ENCODE measurements around the gene PGA5.

Gene PGA5

DNA sequence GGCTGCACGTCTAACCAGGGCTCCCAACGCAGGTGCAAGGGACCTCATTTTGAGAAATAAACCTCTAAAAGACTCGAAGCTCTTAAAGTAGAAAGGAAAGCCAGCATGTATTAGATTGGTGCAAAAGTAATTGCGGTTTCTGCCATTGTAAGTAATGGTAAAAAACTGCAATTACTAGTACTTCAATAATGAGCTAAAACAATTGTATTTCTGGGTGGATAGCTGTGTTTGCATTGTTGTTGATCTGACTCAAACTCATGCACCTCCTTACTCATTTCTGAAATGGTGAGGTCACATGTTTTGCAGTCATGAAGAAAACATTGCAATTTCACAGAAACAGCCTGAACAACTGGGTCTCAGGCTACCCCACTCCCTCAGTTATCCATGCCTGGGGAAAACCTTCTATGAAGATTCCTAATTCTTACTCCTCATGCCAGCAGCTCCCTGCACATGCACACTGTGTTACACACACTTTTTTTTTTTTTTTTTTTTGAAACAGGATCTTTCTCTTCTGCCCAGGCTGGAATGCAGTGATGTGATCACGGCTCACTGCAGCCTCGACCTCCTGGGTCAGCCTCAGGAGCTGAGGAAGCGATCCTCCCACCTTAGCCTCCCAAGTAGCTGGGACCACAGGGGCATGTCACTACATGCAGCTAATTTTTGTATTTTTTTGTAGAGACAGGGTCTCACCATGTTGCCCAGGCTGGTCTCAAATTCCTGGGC is 29.5 kb downstream of the PGA5 start:
- no peak for DNase-seq

- DNase-seq, result no peak
These were observed 31.8 kb downstream of the PGA5 start for GRCh38 chr11:61272731-61273130.

DNA sequence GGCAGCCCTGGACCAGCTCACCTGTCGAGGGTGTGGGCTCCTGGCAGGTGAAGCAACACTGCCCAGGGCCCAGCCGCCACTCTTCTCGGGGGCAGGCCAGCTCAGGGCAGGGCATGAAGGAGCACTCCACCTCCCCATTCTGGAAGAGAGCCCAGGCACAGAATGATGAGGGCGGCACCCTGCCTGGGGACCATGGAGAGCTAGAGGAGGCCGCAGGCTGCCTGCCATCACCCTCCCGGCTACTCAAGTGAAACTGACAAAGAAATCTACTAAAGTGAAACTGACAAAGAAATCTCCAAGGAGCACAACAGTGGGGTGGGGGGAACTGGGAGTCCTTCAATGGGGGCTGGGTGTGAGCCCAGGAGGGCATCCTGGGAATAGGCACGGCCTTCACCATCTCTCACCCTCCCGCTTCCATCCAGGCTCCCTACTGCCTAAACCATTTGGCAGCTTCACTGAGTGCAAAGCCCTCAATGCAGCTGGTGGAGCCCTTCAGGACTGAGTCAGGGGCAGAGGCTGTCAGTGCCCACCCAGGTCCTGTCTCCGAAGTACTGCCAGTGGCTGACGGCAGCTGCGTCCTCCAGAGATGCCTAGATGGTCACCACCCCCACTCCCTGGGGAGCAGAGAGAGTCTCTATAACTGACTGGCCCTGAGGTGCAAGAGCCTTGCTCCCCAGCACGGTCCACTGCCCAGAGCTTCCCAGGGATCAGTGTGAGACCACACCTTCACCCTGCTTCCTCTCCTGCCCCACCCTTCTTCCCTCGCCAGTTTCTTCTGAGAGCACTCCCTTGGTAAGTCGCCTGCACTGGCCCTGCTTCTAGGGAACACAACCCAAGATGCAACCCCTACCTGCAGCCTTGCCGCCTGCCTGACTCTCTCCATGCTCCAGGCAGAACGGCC is 32.5 kb downstream of the PGA5 start:
- no peak for DNase-seq

- DNase-seq, result no peak
These were observed 33.1 kb downstream of the PGA5 start for GRCh38 chr11:61274084-61274483.

DNA sequence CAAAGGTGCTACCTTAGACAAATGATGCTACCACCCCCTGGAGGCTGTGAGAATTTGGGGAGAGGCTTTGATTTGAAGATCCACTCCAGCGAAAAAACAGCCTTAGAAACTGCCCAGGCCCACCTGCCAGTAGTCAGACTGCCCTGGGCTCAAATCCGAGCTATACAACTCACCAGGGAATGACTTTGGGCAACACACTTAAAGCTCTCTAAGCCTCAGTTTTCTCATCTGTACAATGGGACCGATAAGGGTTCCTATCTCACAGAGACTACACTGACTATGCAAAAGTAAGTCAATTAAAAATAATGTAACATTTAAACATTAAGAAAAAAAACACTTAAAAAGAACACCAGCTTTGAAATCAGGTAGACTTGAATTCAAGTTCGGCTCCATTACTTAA is 34.2 kb downstream of the PGA5 start:
- DNase-seq, result no peak

GRCh38 chr11:61277186-61278000 is 36.4 kb downstream of the PGA5 start:
- no peak for DNase-seq

- DNase-seq, result no peak
These were observed 37.1 kb downstream of the PGA5 start for GRCh38 chr11:61278001-61278470.

DNA sequence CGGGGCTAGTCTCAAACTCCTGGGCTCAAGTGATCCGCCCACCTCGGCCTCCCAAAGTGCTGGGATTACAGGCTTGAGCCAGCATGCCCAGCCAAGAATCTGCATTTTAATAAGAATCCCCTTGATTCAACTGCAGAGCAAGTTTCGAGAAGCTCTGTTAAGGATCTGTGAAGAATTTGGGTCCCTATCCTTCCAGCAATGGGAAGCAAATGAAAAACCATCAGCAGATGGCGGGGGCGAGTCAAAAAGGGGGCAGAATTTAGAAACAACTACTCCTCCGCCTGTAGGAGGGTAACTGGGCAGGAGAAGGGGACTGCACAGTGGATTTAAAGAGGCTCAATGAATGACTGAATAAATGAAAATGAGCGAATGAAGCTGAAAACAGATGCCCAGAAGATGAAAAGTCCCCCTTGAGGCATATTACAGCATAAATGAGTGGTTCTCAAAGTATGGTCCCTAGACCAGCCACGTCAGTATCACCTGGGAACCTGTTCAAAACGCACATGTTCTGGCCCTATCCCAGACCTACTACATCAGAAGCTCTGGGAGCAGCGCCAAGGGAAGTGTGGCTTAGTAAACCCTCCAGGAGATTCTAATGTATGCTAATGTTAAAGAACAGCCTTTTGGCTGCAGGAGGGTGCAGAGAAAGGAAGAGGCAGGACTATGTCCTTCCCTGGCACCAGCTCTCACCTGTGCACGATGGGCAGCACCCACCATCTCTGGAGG is 39.1 kb downstream of the PGA5 start:
- DNase-seq, result no peak

DNA sequence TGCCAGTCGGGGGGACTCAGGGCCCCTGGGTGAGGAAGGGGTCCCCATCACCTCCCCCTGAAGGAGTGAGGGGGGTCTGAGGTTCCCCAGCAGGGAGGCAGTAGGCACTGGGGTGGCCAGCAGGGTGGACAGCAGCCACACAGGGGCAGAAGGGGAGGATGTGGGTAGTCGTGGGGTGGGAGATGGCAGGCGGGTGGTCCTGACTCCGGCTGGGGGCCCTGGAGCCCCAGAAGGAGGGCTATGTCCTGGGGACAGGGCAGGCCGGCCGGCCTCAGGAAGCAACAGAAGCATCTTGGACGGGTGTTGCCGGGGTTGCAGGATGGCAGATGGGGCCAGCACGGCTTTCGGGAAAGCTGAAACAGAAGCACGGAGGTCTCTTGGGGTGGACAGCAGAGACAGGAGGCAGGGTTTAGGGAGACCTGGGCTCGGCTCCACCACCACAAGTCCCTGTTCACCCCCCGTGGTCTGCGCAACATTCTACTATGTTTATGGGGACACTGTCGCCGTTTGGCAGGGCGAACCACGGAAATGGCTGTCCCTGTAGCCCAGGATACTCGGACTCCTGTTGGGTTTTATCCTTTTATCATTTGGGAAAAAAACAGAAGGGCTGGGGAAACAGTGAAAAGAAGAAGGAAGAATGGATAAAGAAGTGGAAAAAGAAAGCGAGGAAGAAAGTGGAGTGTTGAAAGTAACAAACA is 40.1 kb downstream of the PGA5 start:
- DNase-seq, result no peak

DNA sequence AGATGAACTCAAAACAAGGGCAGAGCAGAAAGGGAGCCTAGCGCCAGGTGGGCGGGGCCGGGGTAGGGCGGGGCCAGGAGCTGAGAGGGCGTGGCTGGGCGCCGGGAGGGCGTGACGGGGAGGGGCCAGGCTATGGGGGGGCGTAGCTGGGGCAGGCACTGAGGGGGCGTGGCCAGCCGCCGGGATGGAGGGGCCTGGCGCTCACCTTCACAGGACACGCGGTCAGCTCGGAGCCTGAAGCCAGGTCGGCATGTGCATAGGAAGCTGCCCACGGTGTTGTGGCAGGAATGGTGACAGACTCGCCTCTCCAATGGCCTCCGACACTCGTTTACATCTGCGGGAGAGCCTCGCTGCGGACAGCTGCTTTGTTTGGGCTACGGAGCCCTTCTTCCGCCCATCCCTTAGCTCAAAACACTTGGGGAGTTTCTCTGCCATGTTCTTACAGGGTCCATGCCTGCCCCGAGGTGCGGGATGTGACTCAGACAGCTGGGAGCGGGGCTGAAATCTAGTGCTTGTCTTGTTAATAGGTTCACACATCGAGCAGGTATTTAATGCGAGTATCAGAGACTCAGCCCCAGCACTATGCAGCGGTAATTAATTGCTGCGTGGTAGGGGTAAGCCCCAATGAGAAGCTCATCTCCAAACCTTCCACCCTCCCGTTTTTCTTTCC is 40.7 kb downstream of the PGA5 start:
- no peak for DNase-seq

DNA sequence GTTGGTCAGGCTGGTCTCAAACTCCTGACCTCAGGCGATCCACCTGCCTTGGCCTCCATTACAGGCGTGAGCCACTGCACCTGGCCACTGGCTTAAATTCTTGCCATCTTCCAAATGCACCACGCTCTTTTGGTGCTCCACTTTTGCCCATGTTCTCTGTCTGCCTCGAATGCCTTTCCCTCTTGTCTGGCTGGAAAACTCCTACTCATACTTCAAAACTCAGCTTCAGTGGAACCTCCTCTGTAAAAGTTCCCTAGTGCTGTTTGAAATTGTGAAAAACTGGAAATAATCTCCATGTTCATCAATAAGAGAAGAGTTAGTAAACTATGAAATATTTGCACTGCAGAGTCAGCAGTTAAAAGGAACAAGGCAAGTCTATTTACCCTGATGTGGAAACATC is 42.6 kb downstream of the PGA5 start:
- DNase-seq, result no peak

- DNase-seq, result no peak
These were observed 46.5 kb downstream of the PGA5 start for GRCh38 chr11:61287338-61287977.

DNA sequence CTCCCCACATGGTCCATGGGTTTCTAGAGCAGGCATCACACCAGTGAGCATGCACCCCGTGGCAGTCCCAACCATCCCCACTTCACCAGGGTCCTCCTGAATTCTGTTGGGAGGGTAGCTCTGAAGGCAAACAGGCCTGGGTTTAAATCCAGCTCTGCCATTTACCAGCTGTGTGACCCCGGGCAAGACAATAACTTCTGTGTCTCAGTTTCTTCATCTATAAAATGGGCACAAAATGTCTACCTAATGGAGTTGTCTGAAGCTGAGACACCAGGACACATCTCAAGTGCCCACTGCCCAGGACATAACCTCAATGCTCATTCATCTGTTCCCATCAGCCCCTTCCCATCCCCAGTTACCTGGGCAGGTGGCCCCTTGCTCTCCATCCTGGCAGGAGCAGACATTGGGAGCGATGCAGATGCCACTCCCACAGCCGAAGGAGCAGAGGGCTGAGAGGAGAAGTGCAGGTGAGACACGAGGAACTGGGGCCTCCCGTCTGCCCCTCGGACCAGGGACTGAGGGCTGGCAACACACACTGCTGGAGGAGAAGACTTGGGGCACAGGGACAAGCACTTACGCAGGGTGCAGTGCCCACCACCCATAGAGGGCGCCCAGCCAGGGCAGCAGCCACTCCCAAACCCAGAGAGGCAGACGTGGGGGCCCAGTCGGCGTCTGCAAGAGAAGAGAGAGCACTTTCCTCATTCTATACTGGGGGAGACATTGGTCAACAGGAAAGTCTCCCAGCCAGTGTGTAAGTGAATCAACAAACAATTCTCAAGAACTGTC is 50.1 kb downstream of the PGA5 start:
- DNase-seq, result no peak

- DNase-seq, result no peak
These were observed 51.4 kb downstream of the PGA5 start for GRCh38 chr11:61292356-61292755.

DNA sequence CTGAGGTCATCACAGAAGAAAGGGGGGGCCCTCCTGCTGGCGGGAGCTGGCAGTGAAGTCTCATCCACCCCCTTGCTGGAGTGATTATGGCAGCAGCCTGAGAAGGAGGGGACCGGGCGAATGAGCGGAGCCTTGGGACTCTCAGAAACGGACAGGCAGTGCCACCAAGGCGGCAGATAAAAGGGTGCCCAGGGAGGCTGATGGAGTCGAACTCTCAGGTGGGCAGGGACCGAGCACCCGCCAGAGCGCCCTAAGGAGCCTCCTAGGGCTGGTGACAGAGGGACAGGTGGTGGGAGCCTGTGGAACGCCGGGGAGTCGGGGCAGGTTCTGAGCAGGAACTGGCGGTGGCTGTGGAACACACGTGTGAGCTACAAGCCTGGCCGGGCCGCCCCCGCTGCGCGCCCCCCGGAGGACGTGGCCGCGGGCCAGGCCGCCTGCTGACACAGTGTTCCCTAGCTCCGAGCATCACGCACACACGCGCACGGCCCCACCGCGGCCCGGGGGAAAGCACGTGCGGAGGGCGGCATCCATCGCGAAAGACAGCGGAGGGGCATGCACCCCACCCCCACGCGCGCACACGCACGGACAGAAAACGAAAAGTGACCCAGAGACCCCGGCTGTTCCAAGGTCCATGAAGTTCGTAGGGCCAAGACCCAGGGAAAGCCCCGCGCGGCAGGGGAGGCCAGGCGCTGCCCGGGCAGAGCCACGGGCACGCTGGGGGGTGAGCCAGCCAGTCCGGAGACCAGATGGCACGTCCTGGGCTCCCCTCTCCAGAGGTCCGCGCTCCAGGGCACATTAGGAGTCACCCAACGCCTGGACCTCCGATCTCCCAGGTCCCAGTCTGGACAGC is 53.1 kb downstream of the PGA5 start:
- peak in 3 of 6 experiments; percentile 13 to 31 (median 26) for DNase-seq

DNA sequence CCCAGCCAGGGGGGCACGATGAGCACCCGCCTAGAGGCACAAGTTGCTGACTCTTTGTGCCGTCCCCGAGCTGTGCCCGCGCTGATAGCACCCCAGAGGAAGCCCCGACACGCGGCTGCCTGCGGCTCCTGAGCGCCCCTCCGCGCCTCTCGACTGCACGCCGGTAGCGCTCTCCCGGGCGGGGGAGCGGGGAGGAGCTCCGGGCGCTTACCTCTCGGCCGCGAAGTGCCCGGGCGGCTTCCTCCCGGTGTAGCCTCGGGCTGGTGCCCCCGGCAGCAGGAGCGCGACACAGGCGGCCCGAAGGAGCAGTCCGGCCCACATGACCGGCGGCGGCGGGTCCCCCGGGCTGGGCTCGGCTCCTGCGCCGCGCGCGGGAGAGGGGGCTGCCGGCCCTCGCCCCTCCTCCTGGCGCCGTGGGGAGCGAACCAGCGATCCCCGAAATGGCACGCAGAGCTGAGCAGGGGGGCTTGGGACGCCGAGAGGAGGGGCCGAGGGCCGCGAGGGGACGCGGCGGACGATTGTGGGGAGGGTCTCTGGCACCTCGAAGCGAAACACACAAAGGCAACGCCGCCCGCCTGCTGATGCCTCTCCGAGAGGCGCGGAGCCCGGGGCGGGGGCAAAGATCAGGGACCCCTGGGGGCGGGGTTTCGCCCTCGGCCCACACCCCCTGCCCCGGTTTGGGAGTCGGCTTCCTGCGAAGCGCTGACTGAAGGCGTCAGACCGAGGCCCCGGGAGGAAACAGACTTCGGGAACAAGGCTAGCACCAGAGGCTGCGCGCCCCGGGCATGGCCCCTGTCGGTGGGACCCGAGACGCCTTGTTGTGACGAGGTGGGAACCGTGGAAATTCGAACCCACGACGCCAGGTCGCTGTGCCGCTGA is 54.0 kb downstream of the PGA5 start, which contains the start of gene VWCE:
Gene VWCE, minus strand, starts transcription at position 600 of the 879 bp plus-strand sequence. Its CDS starts 279 bp downstream, at position 321.
- peak in 5 of 6 experiments; percentile 24 to 59 (median 47) for DNase-seq

DNA sequence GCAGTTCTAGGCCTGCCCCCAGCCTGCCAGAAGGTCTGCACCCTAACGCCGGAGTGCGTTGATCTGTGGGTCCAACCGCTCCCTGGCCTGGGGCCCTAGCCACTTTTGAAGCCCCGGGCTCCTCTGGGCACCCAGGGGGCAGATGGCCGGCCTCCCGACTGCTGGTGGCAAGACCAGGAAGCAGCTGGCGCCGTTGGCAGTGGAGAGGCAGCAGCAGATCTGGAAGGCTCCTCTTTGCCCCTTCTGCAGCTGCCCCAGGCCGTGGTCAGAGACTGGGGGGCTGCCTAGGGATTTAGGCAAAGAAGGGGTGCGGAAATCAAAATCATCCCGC is 54.6 kb downstream of the PGA5 start:
- no peak for DNase-seq

GRCh38 chr11:61297341-61297740 is 56.4 kb downstream of the PGA5 start:
- DNase-seq, result no peak

Data from stimulated activated naive CD4-positive, alpha-beta T cell (primary cell).